K562 (cell line): ENCODE results near the gene COL16A1. TPM values are rescaled to one million over a fixed set of nuclear protein-coding genes. Genes with fewer than 3 reads are reported as not detected.

ENCODE experiments used
- ATAC-seq: fragments of 200-7000 bp; cut with Tn5 transposase; 3 replicates; pipeline ENCODE4 v1.9.1; 2020; ENCODE audit warnings: moderate library complexity
- BruUV-seq: library from RNA; stranded (reverse); fragments of 400-500 nt; replicated peaks from 2 replicates; lab custom pipeline; 2021; lab: Mats Ljungman, UMichigan
- CTCF ChIA-PET: fragments of 300-600 bp; formaldehyde crosslinking; extraction: SDS; loops from one replicate; lab custom pipeline; 2021; ENCODE audit warnings: low intra/inter-chr PET ratio; lab: Yijun Ruan, JAX
- POLR2A ChIA-PET: fragments of 300-600, 350-650 bp; sonication (Branson Sonifier 250); formaldehyde crosslinking; extraction: SDS; loops from one replicate; lab custom pipeline; 2021; ENCODE audit warnings: antibody characterized with exemption, inconsistent platforms; lab: Yijun Ruan, JAX
- DNase-seq, 4 experiments: peaks; one replicate each; pipeline versions ENCODE4 v3.0.0 to v3.0.0-alpha.2; 2011 to 2018; ENCODE audit warnings: low spot score in 3 of 4, mixed read lengths in 3 of 4; ENCODE audit errors: extremely low read depth in 1 of 4
- FAIRE-seq: peaks from 2 replicates; lab custom pipeline; 2011; peaks lifted over from hg19 to GRCh38; lab: Jason Lieb, UNC
- H2AFZ ChIP-seq: 2 replicates; pipeline ENCODE4 v1.6.0; 2011; ENCODE audit warnings: low read depth, low read length, control low read depth, inconsistent platforms
- H3K27ac ChIP-seq: fragments of 200-600 bp; 3 replicates; pipeline ENCODE4 v1.8.0; 2011; ENCODE audit warnings: low read depth, mild to moderate bottlenecking, control low read depth, inconsistent platforms, low read length, moderate library complexity, mixed read lengths; ENCODE audit errors: extremely low read depth
- H3K27me3 ChIP-seq, 2 experiments: fragments of 300-600 bp in 1 of 2; 2 replicates in 1 of 2; 3 replicates in 1 of 2; pipeline versions ENCODE4 v1.6.0 to v1.8.0; 2011; ENCODE audit warnings: inconsistent platforms in 2 of 2, low read length in 2 of 2, mild to moderate bottlenecking in 1 of 2, mixed read lengths in 1 of 2, moderate library complexity in 1 of 2; ENCODE audit not compliant: control insufficient read depth in 2 of 2, insufficient read depth in 2 of 2
- H3K36me3 ChIP-seq: fragments of 300-600 bp; 3 replicates; pipeline ENCODE4 v1.8.0; 2011; ENCODE audit warnings: mild to moderate bottlenecking, low read length, inconsistent platforms; ENCODE audit not compliant: control insufficient read depth, insufficient read depth
- H3K4me1 ChIP-seq, 2 experiments: fragments of 200-600 bp in 1 of 2; replicated peaks in 1 of 2; 2 replicates in 1 of 2; 3 replicates in 1 of 2; pipeline versions ENCODE4 v1.5.1 to v1.8.0; 2011; ENCODE audit warnings: inconsistent platforms in 2 of 2, low read length in 2 of 2, mild to moderate bottlenecking in 1 of 2, mixed read lengths in 1 of 2, moderate library complexity in 1 of 2; ENCODE audit not compliant: control insufficient read depth in 2 of 2, insufficient read depth in 2 of 2
- H3K4me2 ChIP-seq: 2 replicates; pipeline ENCODE4 v1.6.1; 2011; ENCODE audit warnings: low read length, control low read depth, inconsistent platforms, mixed read lengths; ENCODE audit not compliant: insufficient read depth
- H3K4me3 ChIP-seq: fragments of 200-600 bp; sonication (generic), shearing (Covaris generic); 2 replicates; pipeline ENCODE4 v1.5.1; 2016; ENCODE audit warnings: control low read depth, inconsistent platforms
- H3K79me2 ChIP-seq: fragments of 200-600 bp; 3 replicates; pipeline ENCODE4 v1.8.0; 2011; ENCODE audit warnings: low read length, inconsistent platforms; ENCODE audit not compliant: control insufficient read depth, insufficient read depth
- H3K9ac ChIP-seq, 2 experiments: 2 replicates each; pipeline versions ENCODE4 v1.6.0 to v1.6.1; 2011; ENCODE audit warnings: low read depth in 2 of 2, low read length in 2 of 2, control low read depth in 1 of 2, inconsistent platforms in 1 of 2, mild to moderate bottlenecking in 1 of 2, mixed read lengths in 1 of 2; ENCODE audit not compliant: insufficient read depth in 1 of 2
- H3K9me1 ChIP-seq: one replicate; pipeline ENCODE4 v1.6.0; 2011; ENCODE audit warnings: inconsistent platforms, mild to moderate bottlenecking, low read length, moderate library complexity; ENCODE audit not compliant: control insufficient read depth, insufficient read depth
- H3K9me3 ChIP-seq: replicated peaks from 2 replicates; pipeline ENCODE4 v1.5.1; 2011; ENCODE audit warnings: low read depth, low read length, inconsistent platforms; ENCODE audit not compliant: control insufficient read depth, insufficient read depth
- H4K20me1 ChIP-seq: replicated peaks from 2 replicates; pipeline ENCODE4 v1.6.1; 2011; ENCODE audit warnings: low read length, inconsistent platforms, mixed read lengths; ENCODE audit not compliant: control insufficient read depth, insufficient read depth
- ELF1 ChIP-seq: fragments of 200-800 bp; sonication (Bioruptor generic); IDR thresholded peaks from 2 replicates; pipeline ENCODE4 v1.6.1; 2016; ENCODE audit warnings: missing genetic modification characterization, missing compliant biosample characterization
- GABPB1 ChIP-seq: sonication (generic); formaldehyde crosslinking; IDR thresholded peaks from 2 replicates; pipeline ENCODE4 v1.8.0; 2022; ENCODE audit warnings: mild to moderate bottlenecking, missing genetic modification reagents
- HMG20A ChIP-seq: fragments of 450-650 bp; formaldehyde crosslinking; conservative IDR thresholded peaks from 2 replicates; pipeline ENCODE4 v1.4.0; 2020; ENCODE audit warnings: mild to moderate bottlenecking, mixed read lengths
- SP1 ChIP-seq: sonication (generic); formaldehyde crosslinking; IDR thresholded peaks from 2 replicates; pipeline ENCODE4 v1.8.1; 2022; ENCODE audit warnings: mild to moderate bottlenecking, missing genetic modification reagents
- ZBTB12 ChIP-seq: fragments of 250-450 bp; sonication (Bioruptor Pico); IDR thresholded peaks from 2 replicates; pipeline ENCODE4 v1.4.0; 2020
- ZNF384 ChIP-seq: IDR thresholded peaks from 2 replicates; pipeline ENCODE4 v1.6.1; 2012; ENCODE audit warnings: low read depth, low read length, improper control_type of control experiment
- ZNF398 ChIP-seq: fragments of 250-450 bp; sonication (Bioruptor Pico); IDR thresholded peaks from 2 replicates; pipeline ENCODE4 v1.8.0; 2021; ENCODE audit warnings: moderate library complexity, mild to moderate bottlenecking, inconsistent platforms
- WGBS: fragments of 100-300 bp; shearing (Covaris generic); methylation state at CpG from one replicate; pipeline ENCODE4 v1.1.6; 2016; ENCODE audit warnings: low coverage, mixed read lengths; ENCODE audit not compliant: insufficient coverage; ENCODE audit errors: missing lambda C conversion rate; 5-methylcytosine and 5-hydroxymethylcytosine counted together
- in situ Hi-C: fragments of 300-500 bp; cut with MboI; formaldehyde crosslinking; loops from 4 replicates; pipeline ENCODE4 v1.15.0; 2018; ENCODE audit warnings: inconsistent platforms, mixed read lengths
- intact Hi-C: fragments of 100-400 bp; cut with micrococcal nuclease; formaldehyde crosslinking; loops from 2 replicates; pipeline ENCODE4 v1.14.2; 2022
- polyA plus RNA-seq, 8 experiments: library from polyadenylated mRNA; depleted of rRNA in 4 of 8; stranded (reverse) in 5 of 8; unstranded in 3 of 8; fragments of >200 nt; fragmentation: Nextera tagmentation in 2 of 8; fragmentation: Illumina TruSeq in 1 of 8; extraction: Ambion mirVana in 2 of 8; extraction: Trizol in 1 of 8; gene quantifications; 2 replicates each; pipeline versions ENCODE4 v1.2.1 to v1.2.3, GENCODE V29; 2011 to 2014; ENCODE audit warnings: inconsistent platforms in 1 of 8, missing spikeins in 1 of 8
- total RNA-seq, 7 experiments: library from RNA; depleted of rRNA in 6 of 7; stranded (reverse); fragments of >200 nt in 6 of 7; fragmentation: Illumina TruSeq in 2 of 7; extraction: Trizol in 2 of 7; gene quantifications; 2 replicates each; pipeline versions ENCODE4 v1.2.1 to v1.2.3, GENCODE V29; 2011 to 2021; ENCODE audit warnings: low replicate concordance in 1 of 7

Gene COL16A1
- total and polyA plus RNA-seq, 9 of the 15 experiments (the other 6 are each of a cell fraction or from before 2014, with no cell fraction given): 0.11 to 0.60 (median 0.11) TPM; not detected in 6

- Histone ChIP-seq H3K9me3 (no peaks in the 10 kb centered on the region), H3K36me3 (peaks cover 14% of the 10 kb centered on the region; the same call in 2 of the 3 replicates)
- POLR2A ChIA-PET: no interaction called here
- intact Hi-C loops: no loop called here
- 0 out of 2 replicates have a peak, but pooled peaks have one; percentile 18 for TF ChIP-seq ZNF384
- TF ChIP-seq ELF1 (tag): no peak
- no peak for TF ChIP-seq ZNF398 (CRISPR knock-in tag)
- no peak for TF ChIP-seq GABPB1 (CRISPR knock-in tag)
- no peak for TF ChIP-seq HMG20A
- no peak for TF ChIP-seq ZBTB12
- no peak for TF ChIP-seq SP1
- TF ChIP-seq, all 486 proteins: peak for 1
- Histone ChIP-seq H3K79me2 (no peaks in the 10 kb centered on the region), H4K20me1 (peaks cover 12% of the 10 kb centered on the region; the same call in 1 of the 2 replicates), H3K27me3 (peaks cover 0 to 12% of the 10 kb centered on the region in 2 experiments; a peak in 2 of 5 replicates), H3K9me1 (no peaks in the 10 kb centered on the region), H3K27ac (no peak overlapping the region), H3K4me1 (peaks cover 0 to 21% of the 10 kb centered on the region in 2 experiments; a peak in 3 of 5 replicates), H3K9ac (no peak overlapping the region), H3K4me3 (no peak overlapping the region), H2AFZ (no peak overlapping the region), H3K4me2 (no peak overlapping the region)
- BruUV-seq: no TSS peak
- ATAC-seq (no peak), DNase-seq (no peak), FAIRE-seq (no peak)
- CTCF ChIA-PET: no interaction called here
- WGBS: 29% methylated on average over 5 of the region's 5 CpGs
- in situ Hi-C loops: no loop called here
These were observed 79.5 kb downstream of the COL16A1 start for GRCh38 chr1:31624309-31624708.
